ENCODE measurements around the gene UBAP1L. TPM values are rescaled to one million over a fixed set of nuclear protein-coding genes. Genes with fewer than 3 reads are reported as not detected.

The UBAP1L gene
- 0.96 and 1.1 TPM in 2 replicates for total RNA-seq

DNA sequence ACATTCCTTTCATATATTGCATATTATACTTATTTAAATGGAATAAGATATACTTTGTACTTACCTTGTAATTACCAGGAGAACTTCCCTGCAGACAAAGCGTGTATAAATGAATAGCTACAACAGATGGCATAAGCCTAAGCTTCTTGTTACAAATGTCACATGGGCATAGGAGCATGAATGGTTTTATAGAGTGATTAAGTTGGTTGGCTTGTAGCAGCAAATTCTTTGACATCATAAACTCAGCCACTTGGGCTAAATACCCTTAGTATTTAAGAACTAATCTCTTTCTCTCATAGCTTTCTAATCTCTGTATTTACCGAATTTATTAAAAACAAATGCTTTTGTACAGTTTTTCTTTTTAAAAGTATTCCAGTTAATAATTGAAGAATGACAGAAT, at the start of gene UBAP1L:
TSS of gene UBAP1L (minus strand) at position 115 of the 400 bp plus-strand sequence. CDS start 8,985 bp downstream, outside the sequence.

DNA sequence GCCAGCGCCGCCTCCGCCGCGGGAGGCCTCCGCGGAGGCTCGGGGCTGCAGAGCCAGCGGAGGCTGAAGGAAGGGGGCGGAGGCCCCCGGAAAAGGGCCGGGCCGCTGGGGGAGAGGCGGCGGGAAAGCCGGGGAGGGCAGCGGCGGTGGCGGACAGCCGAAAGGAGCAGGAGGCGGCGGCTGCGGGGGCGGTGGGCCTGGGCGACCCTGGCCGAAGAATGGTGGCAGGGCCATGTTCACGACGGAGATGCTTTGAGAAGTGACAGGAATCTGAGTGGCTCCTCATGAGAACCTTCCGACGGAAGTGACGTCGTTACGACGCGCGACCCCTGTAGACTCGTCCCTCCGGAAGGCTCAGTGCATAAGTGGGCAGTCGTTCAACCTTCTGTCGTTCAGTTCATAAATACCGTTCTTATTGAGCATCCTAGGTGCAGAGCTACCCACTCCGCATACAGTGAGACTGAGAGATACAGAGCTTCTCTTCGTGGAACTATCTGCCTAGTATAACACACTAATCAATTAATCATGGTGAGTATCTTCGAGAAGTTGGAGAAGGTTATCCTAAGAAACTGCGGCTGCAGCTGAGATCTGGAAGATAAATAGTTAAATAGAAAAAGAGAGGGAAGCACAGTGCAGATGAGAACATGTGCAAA, 18.7 kb upstream of the UBAP1L start, which contains the start of gene PDCD7:
TSS of gene PDCD7 (minus strand) at position 261 of the 653 bp plus-strand sequence. CDS start at position 234, 27 bp downstream.

DNA sequence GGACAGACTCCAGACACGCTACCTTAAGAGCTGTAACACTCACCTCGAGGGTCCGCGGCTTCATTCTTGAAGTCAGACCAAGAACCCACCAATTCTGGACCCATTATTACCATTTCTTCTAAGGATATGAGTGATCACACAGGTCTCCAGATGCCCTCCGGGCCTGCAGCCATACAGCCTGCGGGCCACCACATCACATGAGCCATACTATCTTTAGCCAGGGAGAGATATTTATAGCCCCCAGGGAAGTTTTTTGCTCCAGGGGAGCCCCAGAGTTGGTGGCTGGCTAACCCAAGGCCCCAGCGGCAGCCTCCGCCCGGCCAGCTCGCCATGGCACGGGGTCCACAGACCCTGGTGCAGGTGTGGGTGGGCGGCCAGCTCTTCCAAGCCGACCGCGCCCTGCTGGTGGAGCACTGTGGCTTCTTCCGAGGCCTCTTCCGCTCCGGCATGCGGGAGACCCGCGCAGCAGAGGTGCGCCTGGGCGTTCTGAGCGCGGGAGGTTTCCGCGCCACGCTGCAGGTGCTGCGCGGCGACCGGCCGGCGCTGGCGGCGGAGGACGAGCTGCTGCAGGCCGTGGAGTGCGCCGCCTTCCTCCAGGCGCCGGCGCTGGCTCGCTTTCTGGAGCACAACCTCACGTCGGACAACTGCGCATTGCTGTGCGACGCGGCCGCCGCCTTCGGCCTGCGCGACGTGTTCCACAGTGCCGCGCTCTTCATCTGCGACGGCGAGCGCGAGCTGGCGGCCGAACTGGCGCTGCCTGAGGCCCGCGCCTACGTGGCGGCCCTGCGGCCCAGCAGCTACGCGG, 38.3 kb downstream of the UBAP1L start, which contains the start of gene KBTBD13:
TSS of gene KBTBD13 (plus strand) at position 261 of the 805 bp plus-strand sequence. CDS start at position 331, 70 bp downstream.

DNA sequence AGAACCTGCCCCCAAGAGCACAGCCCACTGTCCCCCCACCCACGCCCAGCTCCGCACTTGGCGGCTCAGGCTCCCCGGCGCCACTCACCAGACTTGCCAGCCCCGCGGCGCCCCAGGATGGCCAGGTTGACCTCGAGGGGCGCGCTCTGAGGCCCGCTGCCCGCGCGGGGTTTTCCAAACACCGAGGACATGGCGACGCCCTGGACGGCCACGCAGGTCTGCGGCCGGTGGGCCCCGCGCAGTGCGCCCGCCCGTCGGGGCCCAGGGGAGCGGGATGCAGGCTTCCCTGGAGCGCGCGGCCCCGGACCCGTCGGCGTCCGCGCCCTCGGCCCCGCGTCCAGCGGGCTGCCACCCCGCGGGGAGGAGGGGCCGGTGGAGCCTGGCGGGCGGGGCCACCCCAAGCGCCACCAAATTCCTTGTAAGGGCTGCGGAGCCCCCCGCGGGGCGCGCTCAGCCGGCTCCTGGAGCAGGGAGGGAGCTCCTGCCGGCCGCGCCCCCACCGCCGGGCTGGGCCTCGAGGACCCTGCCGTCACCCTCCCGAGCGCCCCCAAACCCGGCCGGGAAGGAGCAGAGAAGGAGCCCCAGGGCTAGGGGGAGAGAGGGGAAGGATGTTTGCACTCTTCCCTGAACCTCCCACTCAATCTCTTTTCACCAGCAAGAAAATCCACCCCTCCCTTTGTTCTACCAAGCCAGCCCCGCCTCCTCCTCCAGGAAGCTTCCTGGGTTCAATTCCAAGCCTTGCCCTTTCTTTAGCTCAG, 47.2 kb downstream of the UBAP1L start, which contains the start of gene RASL12:
TSS of gene RASL12 (minus strand) at position 347 of the 758 bp plus-strand sequence. CDS start at position 191, 156 bp downstream.

DNA sequence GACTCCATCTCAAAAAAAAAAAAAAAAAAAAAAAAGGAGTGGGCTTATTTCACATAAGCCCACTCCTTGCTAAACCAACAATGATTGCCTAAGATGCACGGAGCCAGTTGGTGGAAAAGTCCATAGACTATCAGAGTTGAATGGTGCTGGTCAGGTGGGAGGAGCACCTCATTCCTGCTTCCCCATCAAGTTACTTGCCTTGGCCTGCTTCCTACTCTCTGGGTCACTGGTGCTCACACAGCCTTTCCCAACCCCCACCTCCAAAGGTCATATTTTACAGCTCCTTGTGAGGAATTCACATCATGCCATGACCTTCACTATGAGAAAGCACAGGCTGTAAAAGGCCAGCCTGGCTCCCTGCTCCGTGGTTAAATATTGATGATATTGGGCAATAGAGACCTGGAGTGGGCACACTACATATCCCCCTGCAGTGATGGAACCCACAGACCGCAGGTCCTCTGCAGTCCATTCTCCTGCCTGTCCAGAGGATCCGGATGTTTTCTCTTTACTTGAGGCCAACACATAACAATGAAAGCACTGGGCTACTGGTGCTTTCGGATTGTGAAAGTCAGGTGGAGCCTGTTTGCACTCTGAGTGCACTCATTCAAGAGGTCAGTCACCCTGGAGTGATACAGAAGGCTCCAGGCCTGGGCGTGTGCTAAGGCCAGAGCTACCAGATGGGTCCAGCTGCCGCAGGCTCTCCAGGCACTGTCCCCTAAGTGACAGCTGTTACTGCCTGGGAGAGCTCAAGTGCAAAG, 70.1 kb downstream of the UBAP1L start, which contains the start of gene SLC51B:
TSS of gene SLC51B (plus strand) at position 664 of the 758 bp plus-strand sequence. CDS start 4,618 bp downstream, outside the sequence.

Other genes starting within 250 kb of the UBAP1L start
- gene ANKDD1A, start 203.3 kb downstream of the UBAP1L start, total RNA-seq = 0.38 and 2.3 TPM in 2 replicates
- 62.5 and 73.0 TPM in 2 replicates for gene SPG21, start 125.3 kb downstream of the UBAP1L start, total RNA-seq
- gene MTFMT, start 85.6 kb downstream of the UBAP1L start, total RNA-seq = 27.0 and 27.9 TPM in 2 replicates
- gene SLC51B, start 69.8 kb downstream of the UBAP1L start, total RNA-seq = not detected in 2 replicates
- 0.19 and 1.1 TPM in 2 replicates for gene RASL12, start 47.2 kb downstream of the UBAP1L start, total RNA-seq
- gene KBTBD13, start 38.5 kb downstream of the UBAP1L start, total RNA-seq = not detected in 2 replicates
- 13.0 and 24.9 TPM in 2 replicates for gene PDCD7, start 18.6 kb upstream of the UBAP1L start, total RNA-seq
- gene CLPX, start 70.1 kb upstream of the UBAP1L start, total RNA-seq = 29.9 and 47.5 TPM in 2 replicates
- under 0.01 TPM in 1 of 2 replicates, not detected in the other for gene CILP, start 96.3 kb upstream of the UBAP1L start, total RNA-seq
- gene PARP16, start 171.7 kb upstream of the UBAP1L start, total RNA-seq = 1.9 and 2.0 TPM in 2 replicates
- not detected in 2 replicates for gene RNU5A-1, start 180.9 kb upstream of the UBAP1L start, total RNA-seq
- gene RNU5B-1, start 189.5 kb upstream of the UBAP1L start, total RNA-seq = not detected in 2 replicates

Data from regular cardiac myocyte (primary cell).